ENCODE data around the gene AASDH.
"Not testable (repeated sequence)": the region's sequence is repeated elsewhere in the genome, so short reads cannot be mapped to it uniquely, and the experiment has no call there.

Gene AASDH

DNA sequence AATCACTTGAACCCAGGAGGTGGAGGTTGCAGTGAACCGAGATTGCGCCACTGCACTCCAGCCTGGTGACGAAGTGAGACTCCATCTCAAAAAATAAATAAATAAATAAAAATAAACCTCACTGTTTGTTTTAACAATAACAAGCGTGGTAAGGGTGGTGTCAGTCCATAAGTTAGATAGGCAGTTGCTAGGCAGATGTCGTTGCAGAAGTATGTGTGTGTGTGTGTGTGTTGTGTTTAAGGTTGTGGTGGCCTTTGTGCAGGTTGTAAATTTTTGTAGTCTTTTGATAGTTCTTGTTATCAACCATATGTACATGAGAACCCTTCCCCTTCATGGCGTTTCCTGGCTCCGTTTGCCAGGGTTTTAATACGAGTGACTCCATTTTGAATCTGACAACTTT is 4.0 kb upstream of the AASDH start:
- DNase-seq = no peak

DNA sequence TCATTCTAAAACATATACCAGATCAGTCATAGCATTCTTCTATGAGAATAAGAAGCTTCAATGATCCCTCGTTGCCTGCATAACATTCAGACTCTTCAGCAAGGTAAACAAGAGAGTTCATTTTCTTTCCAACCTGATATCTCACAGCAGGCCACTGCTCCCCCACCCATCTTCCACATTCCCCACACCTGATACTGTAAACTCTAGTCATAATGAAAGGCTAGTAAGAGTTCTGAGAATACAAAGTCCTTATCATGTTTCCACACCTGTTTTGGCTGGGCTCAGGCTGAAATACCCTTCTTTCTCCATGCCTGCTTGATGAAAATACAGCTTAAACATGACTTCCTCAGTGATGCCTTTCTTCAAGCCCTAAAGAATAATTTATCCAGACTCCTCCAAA is 2.3 kb upstream of the AASDH start:
- no peak for DNase-seq

DNA sequence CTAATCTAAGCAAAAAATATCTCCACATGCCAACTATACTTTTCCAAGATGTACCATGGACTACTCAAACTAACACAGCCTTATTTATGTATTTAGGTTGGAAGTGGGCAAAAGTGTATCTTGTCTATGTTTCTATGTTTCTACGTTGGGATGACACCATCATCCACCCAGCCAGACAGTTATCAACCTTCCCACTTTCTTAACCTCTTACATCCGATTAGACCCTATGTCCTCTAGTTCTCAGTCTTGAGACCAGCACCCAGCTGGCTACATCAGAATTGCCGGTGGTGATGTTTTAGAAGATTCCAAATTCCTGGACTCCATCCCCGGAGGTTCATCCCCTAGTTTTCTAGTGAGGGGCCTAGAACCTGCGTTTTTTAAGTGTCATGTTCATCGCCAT is 1.0 kb upstream of the AASDH start:
- DNase-seq = no peak

DNA sequence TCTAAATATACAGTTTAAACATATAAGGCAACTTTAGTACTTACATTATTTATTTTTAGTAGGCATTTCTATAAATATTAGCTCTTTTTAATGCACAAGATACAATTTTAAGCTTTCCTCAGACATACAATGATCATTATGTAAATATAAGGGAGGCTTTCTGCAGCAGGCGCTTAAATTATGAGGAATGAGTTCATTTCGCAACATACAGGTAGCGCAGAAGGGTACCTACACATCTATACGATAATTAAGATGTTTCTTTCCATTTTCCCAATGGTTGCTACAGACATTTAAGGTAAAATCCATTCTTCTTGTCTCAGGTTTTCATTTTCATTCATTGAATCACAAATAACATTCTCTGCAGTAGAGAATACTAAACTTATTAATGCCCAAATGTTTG is 1.2 kb downstream of the AASDH start:
- no peak for DNase-seq

DNA sequence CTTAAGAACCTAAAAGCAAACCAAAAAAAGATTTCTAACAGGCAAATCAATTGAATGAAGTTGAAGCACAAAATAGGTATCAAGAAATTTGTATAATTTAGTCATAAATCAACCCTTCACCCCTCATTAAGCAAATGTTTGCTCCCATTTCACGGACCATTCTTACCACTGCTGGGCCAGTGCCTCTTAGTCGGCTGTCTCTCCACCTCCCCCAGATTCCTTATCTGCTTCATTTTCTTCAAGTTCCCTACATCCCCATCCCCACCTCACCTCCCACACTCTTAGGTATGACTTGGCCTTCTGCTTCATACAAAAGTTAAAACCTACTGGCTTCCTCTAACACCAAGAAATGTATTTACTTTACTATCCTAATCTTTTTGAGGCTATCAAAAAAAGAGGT is 11.8 kb downstream of the AASDH start:
- DNase-seq = no peak

DNA sequence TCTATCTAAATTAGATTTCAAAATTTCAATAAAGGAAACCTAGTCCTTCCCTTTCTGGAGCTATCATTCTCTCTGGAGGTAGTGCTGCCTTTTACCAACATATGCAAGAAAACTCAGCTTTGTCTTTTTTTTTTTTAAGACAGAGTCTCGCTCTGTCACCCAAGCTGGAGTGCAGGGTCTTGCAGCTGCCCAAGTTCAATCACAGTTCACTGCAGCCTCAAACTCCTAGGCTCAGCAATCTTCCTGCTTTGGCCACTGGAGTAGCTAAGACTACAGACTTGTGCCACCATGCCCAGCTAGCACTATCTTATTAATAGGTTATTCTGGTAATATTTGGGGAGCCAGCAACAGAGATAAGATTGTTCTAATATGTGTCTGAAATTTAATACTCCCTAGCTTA is 12.3 kb downstream of the AASDH start:
- DNase-seq = no peak

DNA sequence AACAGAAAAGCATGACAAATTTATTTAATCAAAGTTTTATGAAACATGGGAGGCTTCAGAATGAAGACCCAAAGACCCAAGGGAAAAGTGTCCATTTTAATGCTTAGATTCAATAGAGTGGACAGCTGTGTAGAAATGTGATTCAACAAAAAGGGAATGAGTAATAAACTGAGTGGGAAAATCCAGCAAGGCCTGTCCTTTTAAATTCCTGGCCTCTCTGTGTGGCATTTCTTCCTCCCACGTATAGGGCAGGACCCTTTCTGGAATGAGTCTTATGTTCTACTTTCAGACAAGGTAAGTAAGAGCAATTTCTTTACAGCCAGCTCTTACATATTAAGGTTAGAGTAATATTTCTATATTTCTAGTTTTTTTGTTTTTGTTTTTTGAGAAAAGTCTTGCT is 14.5 kb downstream of the AASDH start:
- no peak for DNase-seq

DNA sequence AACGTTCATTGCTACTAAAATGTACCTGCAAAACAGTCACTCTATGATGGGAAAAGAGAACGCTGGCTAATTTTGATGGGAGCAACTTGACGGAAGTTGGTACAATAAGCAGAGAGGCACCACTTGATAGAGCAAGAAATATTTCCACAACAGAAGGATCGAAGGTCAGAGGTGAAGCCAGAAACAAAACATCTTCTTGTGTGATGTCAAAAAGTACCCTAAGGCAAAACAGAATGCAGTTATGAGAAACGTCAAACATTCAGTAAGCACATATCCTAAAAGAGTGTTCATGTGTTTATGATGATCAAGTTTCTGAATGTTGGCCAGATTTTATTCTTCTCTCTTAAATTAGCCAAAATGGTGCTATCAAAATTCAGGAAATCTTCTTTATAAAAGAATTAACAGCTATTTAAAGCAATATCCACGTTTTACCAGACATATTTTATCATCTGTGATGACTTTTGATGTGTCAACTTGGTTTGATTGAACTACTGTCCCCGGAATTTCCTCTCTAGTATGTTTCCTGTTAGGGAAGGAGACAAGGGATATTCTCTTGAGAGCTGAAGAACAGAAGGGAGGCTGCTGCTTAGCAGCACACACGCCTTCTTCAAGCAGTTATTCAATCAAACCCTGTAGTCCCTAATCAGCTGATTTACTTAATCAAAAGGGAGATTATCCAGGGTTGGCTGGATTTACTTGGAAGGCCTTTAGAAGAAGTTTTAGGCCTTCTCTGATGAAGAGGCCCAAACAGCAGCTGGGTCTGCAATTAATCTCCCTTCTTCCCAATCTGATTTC is 15.7 kb downstream of the AASDH start:
- no peak for DNase-seq

DNA sequence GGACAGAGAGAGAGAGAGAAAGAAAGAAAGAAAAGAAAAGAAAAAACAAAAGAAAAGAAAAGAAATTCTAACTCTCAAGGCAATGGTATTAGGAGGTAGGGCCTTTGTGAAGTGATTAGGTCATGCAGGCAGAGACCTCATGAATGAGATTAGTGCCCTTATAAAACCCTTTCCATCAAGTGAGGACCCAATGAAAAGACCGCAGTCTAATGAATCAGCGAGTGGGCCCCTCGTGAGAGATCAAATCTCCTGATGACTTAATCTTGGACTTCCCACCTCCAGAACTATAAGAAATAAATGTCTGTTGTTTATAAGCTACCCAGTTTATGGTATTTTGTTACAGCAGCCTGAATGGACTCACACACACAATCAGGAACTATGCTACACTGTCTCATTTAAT is 16.9 kb downstream of the AASDH start:
- no peak for DNase-seq

DNA sequence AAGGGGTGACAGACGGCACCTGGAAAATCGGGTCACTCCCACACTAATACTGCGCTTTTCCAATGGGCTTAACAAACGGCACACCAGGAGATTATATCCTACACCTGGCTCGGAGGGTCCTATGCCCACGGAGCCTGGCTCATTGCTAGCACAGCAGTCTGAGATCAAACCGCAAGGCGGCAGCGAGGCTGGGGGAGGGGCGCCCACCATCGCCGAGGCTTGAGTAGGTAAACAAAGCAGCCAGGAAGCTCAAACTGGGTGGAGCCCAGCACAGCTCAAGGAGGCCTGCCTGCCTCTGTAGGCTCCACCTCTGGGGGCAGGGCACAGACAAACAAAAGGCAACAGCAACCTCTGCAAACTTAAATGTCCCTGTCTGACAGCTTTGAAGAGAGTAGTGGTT is 24.3 kb downstream of the AASDH start:
- not testable (repeated sequence) for DNase-seq

DNA sequence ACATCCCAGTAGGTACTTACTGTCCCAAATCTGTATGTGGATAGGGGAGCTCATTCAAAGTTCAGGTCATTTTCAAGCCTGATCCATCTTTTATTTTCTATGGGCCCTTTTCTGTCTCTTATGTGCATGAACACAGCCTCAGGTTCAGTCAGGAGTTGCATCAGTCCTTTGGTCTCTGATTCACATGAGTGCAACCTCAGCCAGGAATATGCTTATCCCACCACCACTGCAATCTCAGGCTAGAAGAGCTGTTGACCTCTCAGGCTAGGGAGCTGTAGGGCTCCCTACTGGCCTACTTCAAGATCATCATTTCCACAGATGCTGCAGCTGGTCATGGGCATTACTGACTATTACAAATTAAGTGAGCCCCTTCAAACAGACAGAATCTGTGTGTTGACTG is 27.2 kb downstream of the AASDH start:
- DNase-seq = no peak

DNA sequence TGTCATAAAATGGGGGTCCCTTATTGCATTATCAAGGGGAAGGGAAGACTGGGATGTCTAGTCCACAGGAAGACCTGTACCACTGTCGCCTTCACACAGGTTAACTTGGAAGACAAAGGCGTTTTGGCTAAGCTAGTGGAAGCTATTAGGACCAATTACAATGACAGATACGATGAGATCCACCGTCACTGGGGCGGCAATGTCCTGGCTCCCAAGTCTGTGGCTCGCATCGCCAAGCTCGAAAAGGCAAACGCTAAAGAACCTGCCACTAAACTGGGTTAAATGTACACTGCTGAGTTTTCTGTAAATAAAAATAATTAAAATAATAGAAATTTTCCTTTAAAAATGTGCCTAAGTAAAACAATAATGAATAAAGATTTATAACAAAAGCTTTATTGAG is 30.6 kb downstream of the AASDH start:
- DNase-seq = no peak

DNA sequence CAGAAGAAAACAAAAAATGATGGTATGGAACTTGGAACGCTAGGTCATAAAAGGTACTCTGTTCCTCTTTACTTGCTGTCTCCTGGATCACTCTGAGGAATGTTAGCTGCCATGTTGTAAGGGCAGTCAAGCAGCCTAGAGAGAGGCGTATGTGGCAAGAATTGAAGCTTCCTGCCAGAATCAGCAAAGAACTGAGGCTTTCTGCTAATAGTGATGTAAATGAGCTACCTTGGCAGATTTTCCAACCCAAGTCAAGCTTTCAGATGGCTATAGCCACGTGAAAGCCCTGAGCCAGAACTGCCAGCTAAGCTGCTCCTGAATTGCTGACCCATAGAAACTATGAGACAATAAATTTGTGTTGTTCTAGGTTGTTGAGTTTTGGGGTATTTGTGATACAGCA is 38.7 kb downstream of the AASDH start:
- DNase-seq = no peak

DNA sequence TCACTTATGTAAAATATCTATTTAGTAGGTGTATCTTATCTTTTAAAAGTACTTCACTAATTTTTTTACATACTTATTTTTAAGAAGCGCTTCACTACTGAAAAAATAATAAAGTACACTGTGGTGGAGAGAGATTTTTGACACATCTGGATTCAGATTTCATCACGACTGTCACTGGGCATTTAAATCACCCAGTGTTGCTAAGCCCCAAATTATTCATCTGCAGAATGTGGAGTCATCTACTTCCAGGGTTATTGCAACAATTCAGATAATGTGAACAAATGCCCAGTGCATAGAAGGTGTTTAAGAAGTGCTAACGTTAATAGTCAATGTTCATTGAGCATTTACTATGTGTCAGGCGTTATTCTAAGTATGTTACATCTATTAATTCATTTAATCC is 41.8 kb downstream of the AASDH start:
- DNase-seq = no peak

DNA sequence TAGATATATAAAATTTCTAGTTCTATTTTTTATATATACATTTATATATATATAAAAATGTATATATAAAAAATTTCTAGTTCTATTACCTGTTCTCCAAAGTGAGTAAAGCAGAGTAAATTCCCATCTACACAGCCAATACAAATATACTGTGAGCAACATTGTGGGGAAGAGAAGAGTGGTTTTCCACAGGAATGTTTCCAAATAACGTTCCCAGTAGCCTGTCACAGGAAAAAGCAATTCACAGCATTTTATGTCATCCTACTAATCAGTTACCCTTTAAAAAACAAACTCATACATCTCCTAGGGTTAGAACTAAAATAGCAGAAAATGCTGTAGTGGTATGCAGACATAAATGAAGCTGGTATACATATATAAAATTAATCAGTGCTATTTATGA is 44.5 kb downstream of the AASDH start:
- no peak for DNase-seq

DNA sequence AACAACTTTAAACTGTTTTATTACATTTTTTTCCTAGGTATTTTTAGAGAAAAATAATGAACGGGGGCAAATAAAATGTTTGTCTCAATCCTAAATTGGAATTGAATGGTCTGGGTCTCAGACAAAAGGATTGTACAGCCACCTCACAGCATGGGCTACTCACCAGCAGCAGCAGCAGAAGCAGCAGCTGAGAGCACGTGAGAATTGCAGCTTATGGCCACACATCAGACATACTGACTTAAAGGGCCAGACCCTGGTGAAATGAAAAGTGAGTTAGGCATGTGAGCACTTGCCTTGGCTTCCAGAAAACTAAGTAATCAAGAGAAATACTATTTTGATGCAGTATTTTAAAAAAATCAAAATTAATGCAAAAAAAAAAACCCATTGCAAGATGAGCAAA is 56.6 kb downstream of the AASDH start:
- DNase-seq = no peak

DNA sequence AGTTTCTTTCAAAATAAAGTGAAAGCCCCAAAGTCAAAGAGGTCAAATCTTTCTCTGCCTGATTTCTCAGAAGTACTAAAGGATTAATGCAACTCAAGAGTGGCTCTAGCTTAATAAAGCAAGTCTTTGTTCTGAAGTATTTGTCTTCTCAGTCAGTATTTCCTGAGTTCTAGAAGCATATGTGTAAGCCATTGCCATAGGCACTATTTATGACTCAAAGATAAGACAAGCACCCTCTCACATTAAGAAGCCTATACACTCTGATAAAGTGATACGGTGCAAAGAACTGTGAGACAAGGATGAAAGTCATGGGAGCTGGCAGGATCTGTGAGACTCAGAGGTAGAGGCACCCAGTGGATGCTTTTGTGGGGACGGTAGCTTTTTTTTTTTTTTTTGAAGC is 60.9 kb downstream of the AASDH start:
- DNase-seq = no peak

DNA sequence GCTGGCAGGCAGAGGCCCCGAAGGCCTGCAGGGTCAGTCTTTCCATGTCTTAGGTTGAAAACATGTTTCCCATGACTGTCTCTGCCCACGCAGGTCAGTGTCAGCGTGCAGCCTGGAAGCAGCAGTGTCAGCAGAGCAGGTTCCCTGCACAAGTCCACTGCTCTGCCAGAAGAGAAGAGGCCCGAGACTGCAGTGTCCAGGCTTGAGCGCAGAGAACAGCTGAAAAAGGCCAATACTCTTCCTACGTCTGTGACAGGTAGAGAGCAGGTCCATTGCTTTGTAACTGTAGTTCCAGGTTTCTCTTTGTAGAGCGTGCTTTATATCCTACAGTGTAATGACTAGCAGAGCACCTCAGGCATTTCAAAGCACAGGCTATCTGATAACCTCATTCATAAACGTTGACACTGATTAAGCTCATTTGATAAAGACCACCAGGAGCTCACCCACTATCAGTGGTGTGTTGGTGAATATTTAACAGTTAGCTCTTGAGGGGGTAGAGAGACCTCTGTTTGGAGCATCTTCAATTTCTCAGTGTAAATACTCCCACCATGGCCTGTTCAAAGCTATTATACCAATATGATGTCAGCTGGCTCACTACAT is 63.2 kb downstream of the AASDH start:
- no peak for DNase-seq

DNA sequence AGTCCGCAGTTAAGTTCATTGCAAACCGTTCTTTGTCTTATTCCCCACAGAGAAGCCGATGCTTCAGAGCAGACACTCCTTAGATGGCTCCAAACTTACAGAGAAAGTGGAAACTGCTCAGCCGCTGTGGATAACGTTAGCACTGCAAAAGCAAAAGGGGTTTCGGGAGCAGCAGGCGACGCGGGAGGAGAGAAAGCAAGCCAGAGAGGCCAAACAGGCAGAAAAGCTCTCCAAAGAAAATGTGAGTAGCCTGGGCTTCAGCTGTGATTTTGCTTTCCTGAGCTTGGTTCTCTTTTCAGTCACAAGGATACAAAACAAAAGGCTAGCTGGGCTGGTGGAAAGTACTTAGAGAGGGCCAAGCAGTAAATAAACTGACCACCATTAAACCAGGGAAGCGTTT is 64.0 kb downstream of the AASDH start:
- DNase-seq = no peak

DNA sequence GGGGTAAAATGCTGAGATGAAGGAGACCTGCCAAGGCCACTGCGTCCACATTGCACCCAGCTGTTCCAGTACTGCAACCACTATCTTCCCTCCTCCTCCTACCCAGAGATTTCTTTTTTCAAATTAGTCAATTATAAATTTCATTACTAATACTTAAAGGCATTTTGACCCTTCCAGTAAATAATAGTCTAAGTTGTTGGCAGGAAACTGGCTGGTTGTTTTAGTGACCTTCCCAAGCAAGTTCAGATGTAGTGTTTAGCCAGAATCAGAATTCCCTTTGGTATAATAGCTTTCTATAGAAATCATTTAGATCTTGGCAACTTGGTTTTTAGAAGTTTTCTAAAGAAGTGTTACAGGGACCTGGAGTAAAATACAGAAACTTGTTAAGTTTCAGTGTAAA is 66.0 kb downstream of the AASDH start:
- DNase-seq = no peak

DNA sequence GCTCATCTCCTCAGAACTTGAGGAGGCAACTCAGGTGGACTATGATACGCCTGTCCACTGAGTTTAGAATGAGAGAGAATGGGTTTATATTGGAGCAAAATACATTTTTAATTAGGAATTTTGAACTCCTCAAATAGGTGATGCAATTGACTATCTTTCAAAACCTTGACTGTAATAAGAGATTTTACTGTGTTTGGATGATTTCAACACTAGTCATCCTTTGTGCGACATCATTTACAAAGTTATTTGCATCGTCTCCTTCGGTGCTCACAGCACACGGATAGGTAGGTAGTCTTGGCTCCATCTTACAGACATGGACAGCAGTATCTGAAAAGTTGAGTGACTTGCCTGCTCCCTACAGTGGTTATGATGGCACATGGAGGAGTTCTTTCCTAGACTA is 67.0 kb downstream of the AASDH start:
- no peak for DNase-seq

DNA sequence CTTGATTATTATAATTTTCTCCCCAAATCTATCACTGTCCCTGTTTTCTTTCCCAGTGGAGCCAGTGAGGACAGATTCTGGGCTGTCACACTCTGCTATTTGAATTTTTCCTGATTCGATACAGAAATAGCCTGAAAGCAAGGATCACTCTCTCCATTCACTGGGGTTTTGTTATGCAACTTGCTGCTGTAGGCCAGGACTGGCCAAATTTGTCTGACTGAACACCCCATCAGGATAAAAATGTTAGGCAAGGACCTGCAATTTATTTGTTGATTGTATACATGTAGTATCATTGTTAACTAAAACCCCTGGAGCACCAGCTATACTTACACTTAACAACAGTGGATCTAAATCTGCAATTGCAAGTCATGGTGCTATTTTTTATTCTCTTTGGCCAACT is 68.7 kb downstream of the AASDH start:
- DNase-seq = no peak

DNA sequence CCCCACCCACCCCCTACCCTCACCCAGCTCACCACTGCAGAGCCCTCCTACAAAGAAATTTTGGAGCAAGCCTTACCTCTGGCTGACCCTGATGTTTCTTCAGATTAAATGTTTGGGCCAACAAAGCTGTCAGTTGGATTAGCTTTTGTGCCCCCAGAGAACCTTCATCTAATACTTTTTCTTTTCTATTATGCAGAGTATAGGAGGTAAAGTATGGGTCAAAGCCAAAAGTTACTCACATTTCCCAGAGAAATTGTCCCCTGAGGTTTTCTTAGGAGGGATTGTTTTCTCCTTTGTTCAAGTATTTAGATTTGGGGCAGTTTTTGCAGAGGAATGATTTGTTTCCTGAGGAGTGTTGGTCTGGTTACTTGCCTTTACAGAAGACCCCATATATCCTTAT is 69.5 kb downstream of the AASDH start:
- no peak for DNase-seq

DNA sequence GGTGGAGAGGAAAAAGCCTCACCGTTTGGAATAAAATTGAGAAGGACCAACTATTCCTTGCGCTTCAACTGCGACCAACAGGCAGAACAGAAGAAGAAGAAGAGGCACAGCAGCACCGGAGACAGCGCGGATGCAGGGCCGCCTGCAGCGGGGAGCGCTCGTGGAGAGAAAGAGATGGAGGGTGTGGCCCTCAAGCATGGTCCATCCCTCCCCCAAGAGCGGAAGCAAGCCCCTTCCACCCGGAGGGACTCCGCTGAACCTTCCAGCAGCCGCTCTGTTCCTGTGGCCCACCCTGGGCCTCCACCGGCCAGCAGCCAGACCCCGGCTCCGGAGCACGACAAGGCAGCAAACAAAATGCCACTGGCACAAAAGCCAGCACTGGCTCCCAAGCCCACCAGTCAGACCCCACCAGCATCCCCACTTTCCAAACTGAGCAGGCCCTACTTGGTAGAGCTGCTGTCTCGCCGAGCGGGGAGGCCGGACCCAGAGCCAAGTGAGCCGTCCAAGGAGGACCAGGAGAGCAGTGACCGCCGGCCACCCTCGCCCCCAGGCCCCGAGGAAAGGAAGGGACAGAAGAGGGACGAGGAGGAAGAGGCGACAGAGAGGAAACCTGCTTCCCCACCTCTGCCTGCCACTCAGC is 71.2 kb downstream of the AASDH start:
- DNase-seq = no peak

DNA sequence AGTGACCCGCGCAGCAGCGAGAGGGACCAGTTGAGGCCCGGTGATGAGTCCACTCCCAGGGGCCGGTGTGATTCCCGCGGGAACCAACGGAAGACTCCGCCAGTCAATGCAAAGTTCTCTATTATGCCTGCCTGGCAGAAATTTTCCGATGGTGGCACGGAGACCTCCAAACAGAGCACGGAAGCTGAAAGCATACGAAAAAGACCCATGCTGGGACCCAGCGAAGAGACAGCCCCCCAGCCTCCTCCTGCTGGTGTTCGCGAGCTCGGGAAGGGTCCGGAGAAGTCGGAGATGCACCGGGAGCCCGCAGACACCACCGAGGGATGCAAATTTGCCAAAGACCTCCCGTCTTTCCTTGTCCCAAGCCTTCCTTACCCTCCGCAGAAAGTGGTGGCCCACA is 71.7 kb downstream of the AASDH start:
- DNase-seq = no peak

Data from NK-92 treated with Interleukin-12 subunit alpha and Interleukin-12 subunit beta, amount 100 ng/mL, for 24 hours (cell line).